Activated CD4-positive, alpha-beta T cell treated with anti-CD3 and anti-CD28 coated beads, Interleukin-2, amount 50 U/mL, for 16 hours (primary cell): ENCODE data around the gene CDCA4.

Experiments used
- DNase-seq: peaks from one replicate; pipeline ENCODE4 v3.0.0-alpha.2; 2020

The CDCA4 gene

DNA sequence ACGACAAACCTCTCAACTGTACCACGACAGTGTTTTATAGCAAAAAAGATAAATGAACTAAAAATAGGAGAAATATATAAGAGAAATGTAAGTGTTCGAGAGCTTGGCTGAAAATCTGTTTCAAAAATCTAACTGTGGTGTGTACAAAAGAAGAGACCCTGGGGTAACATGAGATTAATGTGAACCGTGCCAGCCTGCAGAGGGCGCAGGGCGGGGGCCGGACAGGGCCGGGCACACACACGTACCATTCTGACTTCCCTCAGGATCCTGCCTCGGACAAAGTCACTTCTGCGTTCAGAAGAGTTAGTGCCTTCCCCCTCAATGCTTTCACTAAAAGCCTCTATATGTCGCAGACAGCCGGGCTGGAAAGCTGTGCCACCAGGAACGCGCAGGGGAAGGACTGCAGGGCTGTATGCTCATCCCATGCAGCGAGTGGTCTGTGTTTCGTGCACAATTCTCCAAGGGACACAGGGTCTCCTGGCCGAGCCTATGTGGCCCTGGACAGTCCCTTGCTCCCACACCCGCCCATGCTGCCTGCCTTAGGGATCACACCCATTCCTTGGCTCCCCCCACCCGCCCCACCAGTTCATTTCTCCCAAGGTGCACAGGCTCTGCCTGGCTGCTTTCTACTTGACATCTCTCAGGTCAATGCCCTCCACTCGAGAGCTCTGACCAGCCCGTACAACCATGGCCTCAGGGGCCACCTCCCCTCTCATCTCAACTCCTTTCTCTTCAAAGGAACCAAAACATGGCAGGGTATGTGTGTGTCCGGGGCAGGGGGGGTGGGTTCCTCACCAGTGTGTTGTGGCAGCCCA, 8.5 kb downstream of the CDCA4 start:
- no peak for DNase-seq

DNA sequence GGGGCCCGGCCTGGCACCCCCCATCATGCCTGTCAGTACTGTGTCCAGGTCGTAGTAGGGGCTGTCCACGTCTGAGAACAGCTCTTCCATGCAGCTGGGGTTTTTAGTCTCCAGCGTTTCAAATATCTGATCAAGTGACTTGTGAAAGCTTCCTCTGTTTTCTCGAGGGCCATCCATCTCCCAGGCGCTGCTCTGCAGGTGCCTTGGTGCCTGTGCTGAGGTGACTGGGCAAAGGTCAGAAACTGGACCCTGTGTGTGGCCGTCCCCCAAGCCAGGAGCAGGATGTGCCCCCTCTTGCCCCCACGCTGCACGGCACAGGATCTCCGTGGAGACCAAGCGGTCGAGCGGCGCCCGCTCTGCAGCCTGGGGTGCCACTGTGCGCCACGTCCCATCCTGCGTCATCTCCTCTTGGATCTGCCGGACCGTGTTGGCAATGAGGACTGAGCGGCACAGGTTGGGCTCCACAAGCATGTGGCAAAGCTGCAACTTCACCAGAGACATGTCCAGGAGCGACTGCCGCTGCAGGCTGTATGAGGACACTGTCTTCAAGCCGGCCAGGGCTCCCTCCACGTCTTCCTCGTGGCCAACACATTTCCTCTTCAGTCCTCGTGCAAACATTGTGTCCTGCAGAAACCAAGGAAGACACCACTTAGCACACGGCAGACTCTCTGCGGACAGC, 9.4 kb downstream of the CDCA4 start:
- DNase-seq, result no peak

DNA sequence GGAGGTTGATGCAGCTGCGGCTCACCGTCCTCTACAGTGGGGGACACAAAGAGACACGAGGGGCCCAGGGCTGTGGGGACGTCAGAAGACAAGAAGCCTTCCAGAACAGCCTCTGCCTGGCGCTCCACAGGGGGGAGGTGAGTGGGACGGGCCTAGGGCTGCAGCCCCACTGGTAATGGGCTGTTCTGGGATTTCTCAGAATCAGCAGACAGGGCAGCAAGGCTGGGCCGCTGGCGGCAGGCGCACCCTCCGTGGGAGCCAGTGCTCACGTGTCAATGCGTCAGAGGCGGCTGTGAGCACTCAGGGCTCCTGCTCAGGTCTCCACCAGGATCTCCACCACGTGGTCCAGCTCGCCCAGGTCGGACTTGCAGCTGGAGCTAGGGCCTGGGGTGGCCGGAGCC, 10.0 kb downstream of the CDCA4 start:
- no peak for DNase-seq

DNA sequence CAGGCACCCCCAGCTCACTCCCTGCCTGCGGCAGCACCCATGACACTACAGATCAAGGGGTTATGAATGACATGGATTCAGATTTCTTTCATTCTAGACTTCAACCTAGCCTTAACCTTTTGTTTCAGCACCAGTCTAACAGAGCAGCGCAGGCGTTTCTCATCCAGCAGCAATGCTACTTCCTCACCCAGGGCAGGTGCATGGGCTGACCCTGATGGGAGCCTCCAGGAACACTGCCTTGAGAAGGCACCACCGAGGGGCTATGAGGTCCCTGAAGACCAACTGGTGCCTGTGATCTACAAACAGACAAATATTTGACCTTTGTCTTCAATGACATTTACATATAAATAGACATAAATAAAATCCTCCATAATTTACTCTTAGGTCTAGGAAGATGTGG, 10.8 kb downstream of the CDCA4 start:
- no peak for DNase-seq

DNA sequence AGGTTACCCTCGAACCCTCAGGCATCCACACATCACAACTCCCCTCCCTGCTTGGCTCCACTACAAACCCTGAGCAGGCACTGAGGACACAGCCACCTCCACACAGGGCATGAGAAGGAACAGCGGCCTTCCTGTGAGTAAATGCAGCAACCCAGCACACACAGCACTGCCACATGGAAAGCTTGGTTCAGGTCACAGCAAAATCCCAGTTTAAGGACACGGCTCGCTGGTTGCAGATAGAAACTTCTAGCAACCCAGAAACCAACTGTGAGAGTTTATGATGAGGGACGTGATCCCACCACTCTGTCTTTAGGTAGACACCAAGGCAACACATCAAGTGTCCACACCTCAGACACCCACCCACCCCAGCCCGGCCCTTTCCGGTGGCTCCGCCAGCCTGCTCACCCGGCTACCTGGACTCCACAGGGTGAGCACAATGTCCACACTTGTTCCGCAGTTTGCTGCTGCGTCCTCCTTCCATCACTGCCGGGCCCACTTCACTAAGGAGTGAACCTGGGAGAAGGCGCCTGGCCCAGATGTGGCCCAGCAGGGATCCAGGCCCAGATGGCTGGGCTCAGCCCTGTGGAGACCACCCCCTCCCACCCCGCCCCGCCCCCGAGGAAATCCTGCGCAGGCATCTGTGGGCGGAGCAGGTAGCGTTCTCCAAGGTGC, 13.2 kb downstream of the CDCA4 start:
- no peak for DNase-seq

DNA sequence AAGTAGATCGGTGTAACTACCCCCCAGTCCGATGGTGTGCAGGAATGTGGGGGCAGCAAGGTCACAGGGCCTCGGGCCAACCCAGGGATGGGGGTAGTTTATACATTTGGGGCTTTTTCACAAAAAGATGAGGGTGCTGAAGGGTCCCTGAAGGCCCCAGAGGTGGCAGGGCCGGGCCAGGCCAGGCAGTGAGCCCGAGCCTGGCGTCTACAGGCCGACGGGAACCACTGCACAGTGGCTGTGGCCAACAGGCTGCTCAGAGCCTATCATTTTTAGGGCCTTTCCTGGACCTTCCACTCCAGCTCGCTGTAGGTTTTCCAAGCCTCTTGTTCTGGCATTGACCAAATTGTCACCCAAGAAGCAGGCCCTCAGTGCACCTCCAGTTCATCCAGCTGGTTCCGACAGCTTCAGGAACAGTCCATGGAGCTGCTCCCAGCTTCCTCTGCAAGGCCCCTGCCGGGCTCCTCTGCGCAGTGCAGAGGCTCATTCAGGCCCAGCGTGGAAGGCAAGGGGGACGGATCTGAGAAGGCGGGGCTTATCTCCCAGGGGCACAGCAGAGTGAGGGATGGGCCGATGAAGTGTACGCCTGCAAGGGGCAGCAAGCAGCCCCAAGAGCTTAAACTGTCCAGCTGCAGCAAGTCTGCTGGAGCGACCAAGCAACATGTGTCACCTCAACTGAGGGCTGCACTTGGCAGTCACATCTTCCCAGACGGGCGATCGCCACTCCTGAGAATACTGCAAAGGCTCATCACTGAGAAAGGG, 13.9 kb downstream of the CDCA4 start:
- no peak for DNase-seq

DNA sequence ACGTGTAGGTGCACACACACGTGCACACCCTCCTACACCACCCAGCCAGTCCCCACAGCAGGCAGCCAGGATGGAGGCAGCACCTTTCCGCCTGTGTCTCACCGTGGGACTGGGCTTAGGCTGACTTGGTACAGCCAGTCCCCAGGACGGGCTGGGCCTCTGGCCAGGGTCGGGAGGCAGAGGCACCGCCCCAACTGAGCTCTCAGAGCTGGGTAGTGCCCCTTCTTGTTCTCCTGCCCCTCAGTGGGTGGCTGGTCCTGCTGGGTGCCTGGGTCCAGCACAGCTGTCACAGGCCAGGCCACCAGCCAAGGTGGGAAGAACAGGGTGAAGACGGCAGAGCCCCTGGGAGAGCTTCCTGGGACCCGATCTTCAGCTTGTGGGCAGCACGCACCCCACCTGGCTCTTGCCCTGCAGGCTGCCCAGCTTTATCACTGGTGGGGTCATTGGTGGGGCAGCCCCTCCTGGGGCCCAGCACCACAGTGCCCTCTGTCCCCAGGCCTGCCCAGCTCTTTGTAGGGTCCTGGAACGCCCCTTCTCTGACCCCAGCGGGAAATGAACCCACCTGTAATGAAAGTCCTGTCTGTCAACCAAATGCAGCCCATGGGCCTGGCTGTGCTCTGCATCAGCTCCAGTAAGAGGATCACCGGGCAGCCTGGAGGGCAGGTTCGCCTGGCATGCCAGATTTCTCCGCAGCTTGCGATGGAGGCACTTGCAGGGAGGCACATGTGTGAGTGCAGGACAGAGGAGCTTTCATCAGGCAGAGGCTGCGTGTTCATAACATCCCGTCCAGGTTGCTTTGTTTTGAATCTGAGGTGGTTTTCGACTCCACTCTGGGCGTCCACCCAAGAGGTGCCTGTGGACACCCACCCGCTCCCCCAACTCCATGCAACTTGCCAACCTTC, 14.7 kb downstream of the CDCA4 start:
- DNase-seq, result no peak

DNA sequence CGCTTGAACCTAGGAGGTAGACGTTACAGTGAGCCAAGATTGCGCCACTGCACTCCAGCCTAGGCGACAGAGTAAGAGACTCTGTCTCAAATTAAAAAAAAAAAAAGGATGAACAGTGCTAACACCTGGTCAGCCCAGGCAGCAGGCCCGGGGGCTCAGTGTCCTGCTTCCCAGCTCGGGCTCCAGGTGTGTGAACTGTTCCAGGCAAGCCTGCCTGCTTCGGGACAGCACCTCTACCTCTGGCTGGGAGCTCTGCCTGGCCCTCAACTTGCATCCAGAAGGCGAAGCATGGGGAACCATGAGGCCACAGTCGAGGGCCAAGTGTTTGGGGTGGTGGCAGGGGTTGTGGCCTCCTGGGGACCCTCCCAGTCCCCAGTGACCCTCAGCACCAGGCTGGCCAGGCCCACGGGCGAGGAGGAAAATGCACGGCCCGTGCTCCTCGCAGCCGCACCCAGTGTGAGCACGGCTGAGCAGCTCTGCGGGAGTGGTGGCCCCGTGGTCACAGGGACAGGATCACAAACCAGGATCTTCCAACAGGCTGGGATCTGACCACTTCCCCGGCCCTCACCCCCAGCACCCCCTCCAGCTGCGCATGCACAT, 15.5 kb downstream of the CDCA4 start:
- no peak for DNase-seq

DNA sequence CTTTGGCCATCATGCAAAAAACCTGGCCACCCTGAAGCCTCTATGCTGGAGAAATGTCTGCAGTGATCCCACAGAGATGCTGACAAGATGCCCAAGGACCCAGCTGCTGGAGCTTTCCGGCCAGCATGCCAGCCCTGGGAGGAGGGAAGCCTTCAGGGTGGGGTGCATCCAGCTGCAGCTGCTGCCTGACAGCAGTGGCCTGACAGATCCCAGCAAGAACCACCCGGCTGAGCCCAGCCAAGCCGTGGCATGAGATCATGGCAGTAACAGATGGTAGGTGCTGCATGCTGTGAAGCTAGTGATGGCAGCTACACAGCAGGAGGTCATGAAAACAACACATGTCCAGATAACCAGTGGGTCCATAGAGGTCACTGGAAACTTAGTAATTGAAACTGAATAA, 21.5 kb downstream of the CDCA4 start:
- no peak for DNase-seq

DNA sequence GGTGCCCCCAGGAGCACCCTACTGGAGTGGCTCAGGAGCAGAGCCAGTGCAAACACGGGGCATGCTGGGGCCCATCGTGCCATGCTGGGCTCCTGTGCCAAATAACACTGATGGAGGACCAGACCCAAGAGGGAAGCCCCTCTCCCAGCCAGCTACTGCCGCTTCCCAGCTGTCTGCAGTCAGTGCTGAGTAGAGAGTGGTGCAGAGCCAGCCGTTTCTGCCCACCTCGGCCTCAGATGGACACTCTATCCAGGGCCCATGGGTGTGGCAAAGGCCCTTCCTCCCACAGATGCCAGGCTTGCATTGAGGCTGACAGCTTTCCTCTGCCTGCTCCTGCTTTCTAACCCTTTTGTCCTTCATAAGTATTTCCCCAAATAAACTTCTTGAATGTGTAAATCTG, 22.1 kb downstream of the CDCA4 start:
- no peak for DNase-seq

DNA sequence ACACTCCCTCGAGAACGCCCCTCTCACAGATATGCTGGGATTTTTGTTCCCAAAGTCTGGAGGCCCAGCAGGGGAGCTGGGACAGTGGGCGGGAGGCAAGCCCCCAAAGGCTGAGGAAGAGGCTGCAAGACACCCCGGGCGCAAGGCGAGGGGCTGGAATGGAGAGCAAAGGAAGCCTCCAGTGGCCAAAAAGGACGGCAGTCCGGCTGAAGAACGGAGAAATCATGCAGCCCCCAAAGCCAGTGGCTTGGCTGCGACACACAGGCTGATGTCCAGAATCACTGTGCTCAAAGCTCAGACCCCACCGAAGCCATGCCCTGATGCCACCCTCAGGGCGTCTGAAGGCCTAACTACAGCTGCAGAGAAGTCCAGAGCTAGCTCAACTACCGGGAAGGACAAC, 24.4 kb downstream of the CDCA4 start:
- DNase-seq, result no peak

DNA sequence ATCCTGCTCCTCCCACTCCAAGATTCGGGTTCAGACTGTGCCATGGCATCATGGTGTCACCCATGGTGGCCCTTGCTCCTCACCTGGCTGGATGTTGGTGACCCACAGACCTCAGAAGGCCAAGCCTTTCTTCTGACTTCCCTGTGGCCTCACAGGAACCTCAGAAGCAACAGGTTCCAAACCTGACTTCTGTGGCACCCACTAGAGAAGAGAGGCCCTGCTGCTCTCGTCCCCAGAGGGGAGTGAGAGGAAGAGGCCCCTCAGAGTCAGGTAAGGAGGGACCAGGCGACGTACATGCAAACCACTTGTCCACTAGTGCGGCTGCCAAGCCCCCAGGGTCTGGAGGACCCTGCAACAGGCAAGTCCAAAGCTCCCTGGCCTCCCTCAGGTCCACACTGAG, 24.9 kb downstream of the CDCA4 start:
- no peak for DNase-seq

DNA sequence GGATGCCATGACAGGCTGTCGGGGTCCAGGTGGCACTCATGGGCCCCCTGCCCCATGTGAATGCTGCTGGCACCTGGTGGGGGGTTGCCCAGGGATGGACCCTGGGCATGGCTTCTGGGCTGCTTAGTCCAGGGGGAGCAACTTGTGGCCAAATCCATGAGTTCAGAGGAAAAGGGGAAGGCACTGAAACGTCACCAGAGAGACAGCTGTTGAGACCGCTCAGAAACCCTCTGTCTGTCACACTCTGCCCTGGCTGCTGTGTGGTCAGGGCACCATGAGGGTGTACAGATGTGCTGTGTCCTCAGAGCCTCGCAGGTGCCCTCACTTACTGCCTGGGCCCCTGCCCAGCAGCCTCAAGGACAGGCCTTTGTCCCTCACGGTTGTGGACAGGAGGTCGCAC, 25.9 kb downstream of the CDCA4 start:
- DNase-seq, result no peak

DNA sequence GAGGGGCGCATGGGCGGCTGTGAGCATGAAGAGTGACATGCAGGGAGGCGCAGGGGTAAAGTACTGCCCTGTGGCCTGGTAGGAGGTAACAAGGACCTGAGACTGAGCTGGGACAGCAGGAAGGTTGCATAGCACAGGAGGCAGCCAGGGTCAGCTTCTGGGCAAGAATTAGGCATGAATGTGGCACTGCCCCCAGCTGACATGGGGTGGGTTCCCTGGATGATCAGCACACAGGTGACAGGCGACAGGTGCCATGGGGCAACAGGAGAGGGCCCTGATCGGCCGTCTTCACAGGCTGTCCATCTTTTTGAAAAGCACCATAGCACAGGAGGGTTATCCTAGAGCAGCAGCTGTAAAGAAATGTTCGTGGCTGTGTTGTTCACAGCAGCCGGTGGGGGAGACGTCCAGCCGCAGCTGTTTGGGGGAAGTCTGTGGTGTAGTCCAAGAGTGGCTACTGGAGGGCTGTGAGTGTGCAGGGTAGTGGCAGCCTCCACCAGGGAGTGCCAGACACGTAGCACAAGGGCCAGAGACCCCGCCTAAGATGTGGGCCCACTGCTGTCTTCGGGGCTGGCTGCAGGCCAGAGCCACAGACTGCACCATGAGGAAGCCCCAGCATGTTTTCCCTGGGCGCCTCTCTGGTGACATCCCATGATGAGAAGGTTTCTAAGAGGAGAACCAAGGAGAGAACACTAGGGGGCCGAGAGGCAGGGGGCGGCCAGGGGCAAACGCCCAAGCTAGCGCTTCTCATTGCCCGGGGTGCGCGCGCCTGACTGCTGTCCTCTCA, 26.9 kb downstream of the CDCA4 start:
- DNase-seq, result no peak

DNA sequence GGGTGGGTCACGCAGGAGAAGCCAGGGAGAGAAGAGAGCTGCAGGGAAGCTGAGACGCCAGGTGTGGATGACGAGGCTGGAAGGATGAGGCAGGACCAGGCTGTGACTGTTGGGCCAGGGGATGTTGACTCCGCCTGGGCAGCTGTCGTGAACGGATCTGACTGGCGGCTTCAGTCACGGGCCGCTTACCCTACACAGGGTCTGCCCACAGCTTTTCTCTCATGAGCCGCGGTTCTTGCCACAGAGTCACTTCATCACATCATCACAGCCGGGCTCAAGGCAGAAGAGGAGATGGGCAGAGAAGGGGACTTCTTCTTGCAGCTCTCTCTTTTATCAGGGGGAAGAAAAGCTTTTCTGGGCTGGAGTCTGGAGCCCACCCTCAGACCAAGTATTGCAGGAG, 27.6 kb downstream of the CDCA4 start:
- no peak for DNase-seq

DNA sequence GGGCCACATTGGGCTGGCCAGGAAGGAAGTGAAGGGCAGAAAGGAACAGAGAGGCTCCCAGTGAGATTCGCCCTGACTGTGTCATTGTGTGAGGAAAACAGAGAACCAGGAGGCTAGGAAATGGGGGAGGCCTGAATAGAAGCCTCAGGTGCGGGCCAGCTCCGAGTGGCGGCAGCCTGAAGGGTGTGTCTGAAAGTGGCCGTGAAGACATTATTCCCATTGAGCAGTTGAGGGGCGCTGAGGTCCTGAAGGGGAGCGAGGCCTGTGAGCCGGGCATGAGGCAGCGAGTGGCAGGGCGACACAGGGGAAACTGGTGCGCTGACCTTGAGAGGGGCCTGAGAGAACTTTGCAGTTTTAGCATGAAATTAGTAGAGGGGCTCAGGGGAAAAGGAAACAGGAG, 28.4 kb downstream of the CDCA4 start:
- DNase-seq, result no peak

DNA sequence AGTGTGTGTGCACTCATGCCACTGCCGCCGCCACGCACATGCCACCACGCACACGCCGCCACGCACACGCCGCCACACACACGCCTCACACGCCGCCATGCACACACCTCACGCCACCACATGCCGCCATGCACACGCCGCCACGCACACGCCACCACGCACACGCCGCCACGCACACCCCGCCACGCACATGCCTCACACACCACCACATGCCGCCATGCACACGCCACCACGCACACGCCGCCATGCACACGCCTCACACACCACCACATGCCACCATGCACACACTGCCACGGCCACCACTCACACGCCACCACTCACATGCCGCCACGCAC, 29.0 kb downstream of the CDCA4 start:
- no peak for DNase-seq

DNA sequence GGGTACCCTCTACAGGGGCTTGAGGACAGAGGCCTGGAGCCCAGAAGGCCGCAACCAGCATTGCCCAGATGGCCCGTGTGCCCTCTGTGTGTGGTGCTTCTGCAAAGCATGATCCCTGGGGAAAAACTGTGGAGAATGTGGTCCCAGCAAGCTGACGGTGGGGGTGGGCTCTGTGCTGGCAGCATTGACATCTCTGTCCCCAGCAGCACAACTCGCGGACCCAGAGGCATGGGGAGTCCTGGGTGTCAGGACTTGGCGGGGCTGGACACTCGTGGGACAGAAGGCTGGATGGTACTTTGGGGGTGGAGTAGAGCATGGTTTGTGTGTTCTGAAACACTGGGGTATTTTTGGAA, 31.0 kb downstream of the CDCA4 start:
- no peak for DNase-seq

DNA sequence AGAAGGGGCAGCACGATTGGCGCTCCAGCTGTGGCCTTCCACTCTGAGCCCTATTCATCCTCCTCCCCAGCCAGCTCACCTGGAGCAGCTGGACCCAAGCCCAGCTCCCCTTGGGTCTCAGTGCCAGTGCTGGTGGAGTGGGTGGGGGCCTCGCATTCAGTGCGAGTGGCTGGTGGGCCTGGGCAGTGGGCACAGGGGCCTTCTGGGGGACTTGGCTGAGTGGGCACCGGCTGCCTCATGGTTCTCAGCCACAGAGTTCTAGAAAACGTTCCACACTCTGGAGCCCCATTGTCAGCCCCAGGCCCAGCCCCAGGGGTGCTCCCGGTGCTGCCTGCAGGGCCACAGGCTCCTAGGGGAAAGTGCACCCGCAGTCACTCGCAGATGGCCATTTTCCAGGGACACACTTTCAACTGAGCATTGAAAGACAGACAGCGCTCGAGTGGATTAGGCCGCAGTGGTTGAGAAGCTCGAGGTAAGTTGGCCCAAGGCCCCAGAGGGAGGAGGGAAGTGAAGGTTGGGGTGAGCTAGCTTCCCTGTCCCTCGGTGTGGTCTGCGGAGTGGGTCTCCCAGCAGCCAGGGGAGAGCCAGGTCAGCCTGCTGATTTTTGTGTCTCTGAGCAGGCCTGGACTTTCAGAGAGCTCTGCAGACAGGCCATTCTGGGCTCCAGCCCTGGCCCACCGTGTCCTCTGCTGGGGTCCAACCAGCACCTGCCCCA, 31.5 kb downstream of the CDCA4 start:
- DNase-seq, result no peak

DNA sequence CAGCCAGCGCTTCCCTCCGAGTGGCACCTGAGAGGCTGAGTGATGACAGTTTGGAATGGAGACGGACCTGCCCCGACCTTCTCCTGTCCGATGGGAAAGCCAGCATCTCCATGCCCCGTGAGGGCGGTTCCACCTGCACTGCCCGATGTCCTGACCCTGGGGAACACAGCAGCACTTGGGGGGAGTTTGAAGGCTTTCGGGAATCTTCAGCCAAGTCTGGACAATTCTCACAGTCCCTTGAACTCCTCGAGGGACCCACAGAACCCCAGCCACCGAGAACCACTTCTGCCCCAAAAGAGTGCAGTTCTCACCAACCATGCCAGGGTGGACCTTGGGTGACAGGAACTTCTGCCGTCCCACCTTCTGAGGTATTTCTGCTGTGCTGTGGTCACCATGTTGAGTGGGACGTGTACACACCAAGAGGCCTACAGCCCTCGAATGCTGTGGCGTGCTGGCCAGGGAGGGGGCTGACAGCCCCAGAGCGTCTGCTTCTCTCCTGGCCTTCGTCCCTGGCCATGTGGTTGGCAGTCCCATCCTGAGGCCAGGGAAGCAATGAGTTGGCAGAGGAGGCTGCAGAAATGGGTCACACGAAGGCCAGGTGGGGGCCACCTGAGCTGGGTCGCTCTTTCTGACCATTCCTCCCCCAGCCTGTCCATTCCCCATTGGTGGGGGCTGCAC, 34.3 kb downstream of the CDCA4 start:
- no peak for DNase-seq
